Caco-2 (cell line): ENCODE measurements around the gene KRI1. TPM values are rescaled to one million over a fixed set of nuclear protein-coding genes. Genes with fewer than 3 reads are reported as not detected.

Experiments
- BruUV-seq: library from RNA; stranded (reverse); fragments of 400-500 nt; replicated peaks from 2 replicates; lab custom pipeline; 2021; lab: Mats Ljungman, UMichigan
- CTCF ChIA-PET: fragments of 300-600 bp; sonication (Branson Sonifier 250); formaldehyde crosslinking; loops from one replicate; lab custom pipeline; 2022; ENCODE audit warnings: antibody characterized with exemption; lab: Charles Lee
- POLR2A ChIA-PET: fragments of 300-600 bp; sonication (Branson Sonifier 250); formaldehyde crosslinking; loops from one replicate; lab custom pipeline; 2022; ENCODE audit warnings: antibody characterized with exemption; lab: Charles Lee
- DNase-seq, 2 experiments: peaks; one replicate each; pipeline versions ENCODE4 v3.0.0 to v3.0.0-alpha.2; 2020 to 2022
- H3K27me3 ChIP-seq: replicated peaks from 2 replicates; pipeline ENCODE4 v1.6.0; 2011; ENCODE audit warnings: low read length; ENCODE audit not compliant: control insufficient read depth, insufficient read depth
- H3K36me3 ChIP-seq: 2 replicates; pipeline ENCODE4 v1.5.1; 2011; ENCODE audit warnings: low read length; ENCODE audit not compliant: control insufficient read depth, insufficient read depth
- H3K4me1 ChIP-seq: fragments of 250-450 bp; sonication (Bioruptor Pico); 2 replicates; pipeline ENCODE4 v1.5.1; 2020; ENCODE audit warnings: mild to moderate bottlenecking
- H3K4me3 ChIP-seq: 2 replicates; pipeline ENCODE4 v1.5.1; 2011; ENCODE audit warnings: low read depth, mild to moderate bottlenecking, control low read depth, low read length
- H3K9me3 ChIP-seq: fragments of 250-450 bp; sonication (Bioruptor Pico); 2 replicates; pipeline ENCODE4 v1.5.1; 2020; ENCODE audit warnings: mild to moderate bottlenecking, moderate library complexity
- H3K27ac Mint-ChIP-seq: one replicate; pipeline ENCODE4 v1.8.0; 2022; ENCODE audit warnings: mixed read lengths; ENCODE audit not compliant: unreplicated experiment
- H3K27me3 Mint-ChIP-seq: one replicate; pipeline ENCODE4 v1.8.0; 2022; ENCODE audit warnings: mixed read lengths; ENCODE audit not compliant: insufficient read depth, unreplicated experiment
- H3K36me3 Mint-ChIP-seq: one replicate; pipeline ENCODE4 v1.8.0; 2022; ENCODE audit warnings: mild to moderate bottlenecking, mixed read lengths; ENCODE audit not compliant: insufficient read depth, unreplicated experiment
- H3K4me1 Mint-ChIP-seq: one replicate; pipeline ENCODE4 v1.8.0; 2022; ENCODE audit warnings: low read depth, mixed read lengths; ENCODE audit not compliant: unreplicated experiment
- H3K4me3 Mint-ChIP-seq: one replicate; pipeline ENCODE4 v1.8.0; 2022; ENCODE audit warnings: mild to moderate bottlenecking, moderate library complexity, mixed read lengths; ENCODE audit not compliant: unreplicated experiment
- H3K9me3 Mint-ChIP-seq: one replicate; pipeline ENCODE4 v1.8.0; 2022; ENCODE audit warnings: mixed read lengths; ENCODE audit not compliant: unreplicated experiment
- CTCF ChIP-seq, 2 experiments: fragments of 200-600 bp in 1 of 2; IDR thresholded peaks; 1 replicate in 1 of 2; 2 replicates in 1 of 2; pipeline versions ENCODE4 v1.5.1 to v1.8.0; 2011 to 2022; ENCODE audit warnings: antibody characterized with exemption in 1 of 2, control low read depth in 1 of 2, inconsistent platforms in 1 of 2, low read depth in 1 of 2, low read length in 1 of 2, mild to moderate bottlenecking in 1 of 2, moderate library complexity in 1 of 2; ENCODE audit not compliant: insufficient read depth in 1 of 2, severe bottlenecking in 1 of 2, unreplicated experiment in 1 of 2
- intact Hi-C: fragments of 100-400 bp; cut with micrococcal nuclease; formaldehyde crosslinking; loops from one replicate; pipeline ENCODE4 v1.10.0; 2022; ENCODE audit not compliant: unreplicated experiment
- total RNA-seq: library from RNA; stranded (reverse); gene quantifications from 2 replicates; pipeline ENCODE4 v1.2.3, GENCODE V29; 2022

KRI1 gene
- total RNA-seq, 1 experiment from 2014 or later: 27.0 TPM

DNA sequence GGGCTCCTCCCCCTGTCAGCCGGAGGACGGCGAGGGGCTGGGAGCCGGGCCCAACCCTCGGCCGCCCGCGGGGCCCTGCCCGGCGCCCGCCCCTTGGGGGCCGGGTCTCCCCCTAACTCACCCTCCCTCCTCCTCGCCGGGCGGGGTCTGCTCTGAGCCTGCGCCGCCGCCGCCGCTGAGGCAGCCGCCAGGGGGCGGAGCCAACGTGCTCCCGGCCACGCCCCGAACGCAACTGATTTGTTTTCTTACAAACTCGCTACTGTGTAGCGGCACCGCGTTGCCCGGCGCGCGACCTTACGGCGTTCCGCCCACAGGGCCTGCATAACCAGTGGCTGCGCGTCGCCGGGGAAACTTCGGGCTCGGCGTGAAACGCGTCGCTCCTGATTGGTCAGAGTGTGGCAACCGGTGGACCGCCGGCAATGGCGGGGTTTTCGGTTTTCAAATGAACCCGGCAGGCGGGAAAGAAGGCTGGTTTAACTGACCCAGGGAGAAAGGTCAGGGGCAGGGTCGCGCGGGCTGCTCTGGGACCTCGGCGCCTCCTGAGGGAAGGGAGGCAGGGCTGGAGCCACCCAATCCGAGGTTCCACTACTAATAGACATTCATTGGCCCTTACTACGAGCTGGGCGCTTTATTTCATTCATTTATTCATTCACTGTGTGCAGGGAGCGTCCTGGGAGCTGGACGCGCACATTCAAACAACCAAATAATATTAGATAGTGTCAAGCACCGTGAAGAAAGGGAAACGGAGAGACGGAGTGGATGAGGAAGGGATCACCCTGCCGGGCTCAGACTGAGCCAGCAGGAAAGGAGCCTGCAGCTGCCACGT is 3.2 kb upstream of the KRI1 start, which contains the start of gene CDKN2D:
Gene CDKN2D, minus strand, starts transcription at position 154 of the 826 bp plus-strand sequence. CDS start 326 bp downstream, outside the sequence.
- Mint-ChIP-seq H3K27me3 (no peaks in the 10 kb centered on the region), H3K36me3 (peaks cover 67% of the 10 kb centered on the region), H3K27ac (peak within 1 kb of the TSS; percentile 91), H3K4me3 (peak within 1 kb of the TSS; percentile 96), H3K9me3 (no peaks in the 10 kb centered on the region), H3K4me1 (peaks cover 20% of the 10 kb centered on the region)
- POLR2A ChIA-PET: no interaction called here
- Histone ChIP-seq H3K4me3 (peak within 1 kb of the TSS; percentile 57), H3K36me3 (no peaks in the 10 kb centered on the region), H3K27me3 (no peaks in the 10 kb centered on the region), H3K4me1 (peaks cover 9% of the 10 kb centered on the region; the same call in 1 of the 2 replicates), H3K9me3 (no peaks in the 10 kb centered on the region)
- DNase-seq: peak; percentile 99
- BruUV-seq: no TSS peak
- CTCF ChIA-PET: interaction anchor here (0.6 to 0.8 kb wide), 2 partner anchors 21 to 75 kb away, joined by 3 to 7 read pairs; no protein-coding TSS in a partner anchor
- TF ChIP-seq CTCF (IDR thresholded peaks at IDR 0.05; ENCODE audit: insufficient read depth in 1 of 2, low read depth in 1 of 2, low read length in 1 of 2, severe bottlenecking in 1 of 2, unreplicated experiment in 1 of 2): no peak
- intact Hi-C loops: loop anchor here (2.0 to 5.0 kb wide), 4 partner anchors 67 to 166 kb away; partner anchors contain the start of genes CDC37, ILF3 and KEAP1

GRCh38 chr19:10568062-10568825 is 2.4 kb upstream of the KRI1 start:
- Histone ChIP-seq H3K4me1 (peaks cover 9% of the 10 kb centered on the region; the same call in 1 of the 2 replicates), H3K27me3 (no peaks in the 10 kb centered on the region), H3K4me3 (peak overlapping the region; percentile 57), H3K9me3 (no peaks in the 10 kb centered on the region), H3K36me3 (no peaks in the 10 kb centered on the region)
- no peak for TF ChIP-seq CTCF (IDR thresholded peaks at IDR 0.05; ENCODE audit: insufficient read depth in 1 of 2, low read depth in 1 of 2, low read length in 1 of 2, severe bottlenecking in 1 of 2, unreplicated experiment in 1 of 2)
- H3K36me3 Mint-ChIP-seq: peaks cover 60% of the 10 kb centered on the region
- intact Hi-C loops: loop anchor here (2.0 to 5.0 kb wide), 4 partner anchors 66 to 165 kb away; partner anchors contain the start of genes CDC37, ILF3 and KEAP1
- peak overlapping the region; percentile 65 for H3K27ac Mint-ChIP-seq
- ChIA-PET POLR2A (no interaction called here), CTCF (no interaction called here)
- H3K9me3 Mint-ChIP-seq: no peaks in the 10 kb centered on the region
- H3K27me3 Mint-ChIP-seq: no peaks in the 10 kb centered on the region
- H3K4me1 Mint-ChIP-seq: peaks cover 20% of the 10 kb centered on the region
- peak in 1 of 2 experiments; percentile 69 for DNase-seq
- peak overlapping the region; percentile 96 for H3K4me3 Mint-ChIP-seq
- BruUV-seq: no TSS peak

GRCh38 chr19:10567656-10568055 is 1.8 kb upstream of the KRI1 start:
- Mint-ChIP-seq H3K9me3 (no peaks in the 10 kb centered on the region), H3K27ac (peak overlapping the region; percentile 65), H3K36me3 (peaks cover 55% of the 10 kb centered on the region), H3K27me3 (no peaks in the 10 kb centered on the region), H3K4me3 (peak overlapping the region; percentile 96), H3K4me1 (peaks cover 19% of the 10 kb centered on the region)
- no peaks in the 10 kb centered on the region for H3K9me3 ChIP-seq
- ChIA-PET POLR2A (no interaction called here), CTCF (interaction anchor here (0.6 kb wide), 1 partner anchor 73 kb away, joined by 4 read pairs; no protein-coding TSS in a partner anchor)
- no TSS peak for BruUV-seq
- intact Hi-C loops: loop anchor here (2.0 to 5.0 kb wide), 4 partner anchors 65 to 165 kb away; partner anchors contain the start of genes CDC37, ILF3 and KEAP1
- no peaks in the 10 kb centered on the region for H3K36me3 ChIP-seq
- no peak for DNase-seq
- no peaks in the 10 kb centered on the region for H3K27me3 ChIP-seq
- H3K4me3 ChIP-seq: peak overlapping the region; percentile 57
- TF ChIP-seq CTCF (IDR thresholded peaks at IDR 0.05; ENCODE audit: insufficient read depth in 1 of 2, low read depth in 1 of 2, low read length in 1 of 2, severe bottlenecking in 1 of 2, unreplicated experiment in 1 of 2): no peak
- peaks cover 6% of the 10 kb centered on the region; the same call in 1 of the 2 replicates for H3K4me1 ChIP-seq
